H1 (cell line): ENCODE results near the gene FEV. TPM values are rescaled to one million over a fixed set of nuclear protein-coding genes. Genes with fewer than 3 reads are reported as not detected.

Experiments used
- BCL11A ChIP-seq, 2 experiments: IDR thresholded peaks; one replicate each; pipeline ENCODE4 v1.6.1; 2011; ENCODE audit warnings: low read depth in 2 of 2, low read length in 2 of 2, mild to moderate bottlenecking in 2 of 2
- E2F6 ChIP-seq: IDR thresholded peaks from 2 replicates; pipeline ENCODE4 v1.6.1; 2012; ENCODE audit warnings: inconsistent platforms
- HDAC6 ChIP-seq: IDR thresholded peaks from one replicate; pipeline ENCODE4 v1.7.1; 2012; ENCODE audit warnings: low read depth, mild to moderate bottlenecking, inconsistent platforms, low read length, moderate library complexity
- KDM5A ChIP-seq: fragments of 200-600 bp; IDR thresholded peaks from 2 replicates; pipeline ENCODE4 v1.7.1; 2012; ENCODE audit warnings: mild to moderate bottlenecking, low read length, inconsistent platforms, mixed read lengths
- MAFK ChIP-seq: IDR thresholded peaks from 2 replicates; pipeline ENCODE4 v1.6.1; 2012; ENCODE audit warnings: low read depth, mild to moderate bottlenecking, improper control_type of control experiment, low read length
- PHF8 ChIP-seq: fragments of 200-600 bp; sonication (generic); conservative IDR thresholded peaks from 2 replicates; pipeline ENCODE4 v1.7.1; 2012; ENCODE audit warnings: low read depth, mild to moderate bottlenecking, inconsistent platforms, low read length, moderate library complexity
- POLR2A ChIP-seq, 2 experiments: IDR thresholded peaks; 1 replicate in 1 of 2; 2 replicates in 1 of 2; pipeline ENCODE4 v1.6.1; 2011; ENCODE audit warnings: low read depth in 2 of 2, low read length in 2 of 2, mild to moderate bottlenecking in 2 of 2; ENCODE audit errors: control extremely low read depth in 1 of 2
- polyA plus RNA-seq, 7 experiments: library from polyadenylated mRNA; depleted of rRNA in 3 of 7; stranded (reverse) in 5 of 7; unstranded in 2 of 7; fragments of >200 nt in 5 of 7; fragments of 200-250 nt in 2 of 7; gene quantifications; 1 replicate in 5 of 7; 2 replicates in 1 of 7; 4 replicates in 1 of 7; pipeline versions ENCODE4 v1.2.1 to v1.2.3, GENCODE V29; 2011 to 2013; ENCODE audit warnings: missing spikeins in 2 of 7, mixed read lengths in 2 of 7
- total RNA-seq: library from RNA; stranded (reverse); fragmentation: NEBNext Ultra II Directional; extraction: Animal tissue kit (Norgen Biotek cat#: 25700); gene quantifications from 2 replicates; pipeline ENCODE4 v1.2.1, GENCODE V29; 2021

The FEV gene
- total and polyA plus RNA-seq, 2 of the 8 experiments (the other 6 are each of a cell fraction or from before 2014, with no cell fraction given): not detected

GRCh38 chr2:219002395-219003266 lies 17.6 kb upstream of the FEV start (continued):
- peak; percentile 72; the same call in 1 of the 2 replicates for TF ChIP-seq E2F6
- TF ChIP-seq POLR2A (IDR thresholded peaks at IDR 0.05; ENCODE audit: control extremely low read depth in 1 of 2, low read depth in 2 of 2, low read length in 2 of 2): peak in 1 of 2 experiments; percentile 38; a peak in 1 of 3 replicates
- TF ChIP-seq MAFK: no peak
- 0 out of 2 replicates have a peak, but pooled peaks have one; percentile 15 for TF ChIP-seq PHF8
- no peak for TF ChIP-seq BCL11A (IDR thresholded peaks at IDR 0.05; ENCODE audit: low read depth in 2 of 2, low read length in 2 of 2)
- TF ChIP-seq KDM5A: no peak
- TF ChIP-seq HDAC6: no peak
